GM12864 (cell line): ENCODE data around the gene HS3ST3A1.

Experiments
- DNase-seq: peaks from one replicate; pipeline ENCODE4 v3.0.0-alpha.2; 2011; ENCODE audit warnings: low read depth
- H3K4me3 ChIP-seq: 2 replicates; pipeline ENCODE4 v1.5.1; 2011; ENCODE audit warnings: mild to moderate bottlenecking, low read depth, low read length, control low read depth
- TF ChIP-seq, protein P1 (sequence below): IDR thresholded peaks from 2 replicates; pipeline ENCODE4 v1.5.1; 2011; ENCODE audit warnings: low read depth, mild to moderate bottlenecking, moderate library complexity, low read length, control low read depth, inconsistent platforms; ENCODE audit errors: missing control alignments

HS3ST3A1 gene

DNA sequence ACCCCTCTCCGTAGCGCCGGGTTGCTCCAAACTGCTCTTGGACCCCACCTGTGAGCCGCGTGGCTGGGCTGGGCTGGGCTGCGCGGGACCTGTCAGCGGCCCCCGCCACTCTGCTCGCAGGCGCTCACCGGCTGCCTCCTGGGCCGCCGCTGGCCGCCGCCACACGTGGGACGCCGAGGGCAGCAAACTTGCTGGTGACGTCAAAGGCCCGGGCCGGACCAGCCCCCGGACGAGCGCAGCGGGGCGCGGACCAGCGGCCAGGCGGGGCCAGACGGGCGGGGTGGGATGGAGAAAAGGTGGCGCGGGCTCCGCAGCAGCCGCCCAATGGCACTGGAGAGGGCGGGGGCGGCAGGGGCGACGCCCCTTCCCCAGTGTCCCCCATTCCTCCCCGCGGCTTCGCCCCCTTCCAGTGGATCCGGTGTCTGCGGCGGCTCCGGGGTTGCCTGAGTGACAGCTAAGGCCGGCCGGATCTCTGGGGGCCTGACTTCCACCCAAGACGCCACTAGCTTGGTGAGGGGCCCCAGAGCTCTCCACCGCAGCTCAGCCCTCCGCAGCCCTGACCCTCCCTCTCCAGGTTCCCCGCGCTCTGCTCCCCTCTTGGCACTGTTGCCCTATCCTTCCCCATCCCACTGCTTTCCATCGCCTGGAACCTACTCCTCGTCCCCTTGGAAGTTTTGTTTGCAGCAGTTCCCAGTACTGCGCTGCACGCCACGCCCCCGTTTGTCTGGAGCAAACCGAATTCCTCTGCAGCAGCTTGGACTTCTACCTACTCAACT lies at the start of gene HS3ST3A1:
Gene HS3ST3A1 (minus strand): TSS at position 154 of the 776 bp plus-strand sequence. CDS start 800 bp downstream, outside the sequence.
- no peak for DNase-seq
- TF ChIP-seq, protein P1, sequence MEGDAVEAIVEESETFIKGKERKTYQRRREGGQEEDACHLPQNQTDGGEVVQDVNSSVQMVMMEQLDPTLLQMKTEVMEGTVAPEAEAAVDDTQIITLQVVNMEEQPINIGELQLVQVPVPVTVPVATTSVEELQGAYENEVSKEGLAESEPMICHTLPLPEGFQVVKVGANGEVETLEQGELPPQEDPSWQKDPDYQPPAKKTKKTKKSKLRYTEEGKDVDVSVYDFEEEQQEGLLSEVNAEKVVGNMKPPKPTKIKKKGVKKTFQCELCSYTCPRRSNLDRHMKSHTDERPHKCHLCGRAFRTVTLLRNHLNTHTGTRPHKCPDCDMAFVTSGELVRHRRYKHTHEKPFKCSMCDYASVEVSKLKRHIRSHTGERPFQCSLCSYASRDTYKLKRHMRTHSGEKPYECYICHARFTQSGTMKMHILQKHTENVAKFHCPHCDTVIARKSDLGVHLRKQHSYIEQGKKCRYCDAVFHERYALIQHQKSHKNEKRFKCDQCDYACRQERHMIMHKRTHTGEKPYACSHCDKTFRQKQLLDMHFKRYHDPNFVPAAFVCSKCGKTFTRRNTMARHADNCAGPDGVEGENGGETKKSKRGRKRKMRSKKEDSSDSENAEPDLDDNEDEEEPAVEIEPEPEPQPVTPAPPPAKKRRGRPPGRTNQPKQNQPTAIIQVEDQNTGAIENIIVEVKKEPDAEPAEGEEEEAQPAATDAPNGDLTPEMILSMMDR = no peak
- no peak within 1 kb of the TSS for H3K4me3 ChIP-seq

DNA sequence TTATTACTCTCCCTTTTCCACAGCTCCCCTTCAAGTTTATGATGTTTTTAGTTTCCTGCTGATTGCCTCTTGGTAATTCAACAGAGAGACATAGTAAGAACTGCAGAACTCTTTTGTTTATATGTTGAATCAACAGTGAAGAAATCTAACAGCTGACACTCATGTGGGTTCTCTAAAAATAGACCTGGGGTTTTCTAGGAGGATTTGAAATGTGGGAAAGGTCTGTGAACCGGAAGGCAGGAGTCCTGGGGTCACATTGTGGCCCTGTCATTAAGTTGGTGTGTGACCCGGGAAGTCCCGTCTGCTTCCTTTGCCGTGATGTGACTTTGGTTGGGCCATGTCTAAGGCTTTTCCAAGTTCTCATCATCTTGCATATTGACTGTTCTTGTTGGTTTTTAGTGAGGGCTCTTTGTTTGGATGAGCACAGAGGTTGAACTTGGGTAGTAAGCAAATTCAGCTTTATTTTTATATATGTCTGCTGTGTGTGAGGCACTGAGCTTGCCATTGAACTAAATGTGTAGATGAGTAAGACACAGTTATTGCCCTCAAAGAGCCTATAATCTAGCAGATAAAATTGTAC lies 48.5 kb upstream of the HS3ST3A1 start:
- TF ChIP-seq, protein P1 = no peak
- H3K4me3 ChIP-seq = no peak overlapping the region
- no peak for DNase-seq

GRCh38 chr17:13647543-13648021 lies 45.9 kb upstream of the HS3ST3A1 start:
- no peak for DNase-seq
- no peak overlapping the region for H3K4me3 ChIP-seq
- TF ChIP-seq, protein P1 = no peak

- DNase-seq = no peak
- TF ChIP-seq, protein P1 = no peak
- no peak overlapping the region for H3K4me3 ChIP-seq
Measured at GRCh38 chr17:13646969-13647542, 45.3 kb upstream of the HS3ST3A1 start.

DNA sequence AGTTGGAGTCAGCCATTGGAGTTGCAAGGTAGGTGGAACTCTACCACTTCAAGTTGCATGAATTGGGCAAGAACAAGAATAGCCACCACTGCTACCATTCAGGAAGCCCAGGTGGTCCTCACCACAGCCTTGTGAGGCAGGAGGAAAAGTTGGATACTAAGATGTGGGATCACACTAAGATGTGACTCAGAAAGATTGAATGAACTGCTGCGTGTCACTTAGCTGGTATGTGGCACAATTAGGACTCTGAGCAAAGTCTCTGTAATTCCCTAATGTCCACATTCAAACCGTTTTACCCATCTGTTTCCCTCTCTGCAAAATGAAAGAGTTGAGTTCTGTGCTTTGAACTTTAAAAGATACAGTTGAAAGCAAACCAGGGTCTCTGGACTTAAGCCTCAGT lies 44.7 kb upstream of the HS3ST3A1 start:
- H3K4me3 ChIP-seq = no peak overlapping the region
- TF ChIP-seq, protein P1 = no peak
- no peak for DNase-seq

DNA sequence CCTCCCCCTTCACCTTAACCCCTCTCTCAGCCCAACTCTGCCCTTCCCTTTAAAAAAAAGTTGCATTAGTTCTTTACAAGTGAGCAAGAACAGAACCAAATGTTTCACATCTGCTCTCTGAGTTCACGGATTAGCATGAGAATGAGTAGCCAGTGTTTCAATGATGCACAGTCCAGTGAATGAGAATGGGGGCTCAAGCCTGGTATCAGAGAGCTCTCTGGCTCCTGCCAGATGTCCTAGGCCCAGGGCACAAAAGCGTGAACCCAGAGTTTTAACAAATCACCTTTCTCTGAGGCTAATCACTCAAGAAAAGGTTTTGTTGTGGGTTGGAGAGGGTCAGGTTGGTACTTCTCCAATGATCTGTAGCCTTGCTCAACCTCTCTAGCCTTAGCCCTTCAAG lies 41.5 kb upstream of the HS3ST3A1 start:
- H3K4me3 ChIP-seq = no peak overlapping the region
- no peak for DNase-seq
- TF ChIP-seq, protein P1 = no peak
